CD4-positive, alpha-beta memory T cell (primary cell): ENCODE data around the gene ZMPSTE24. TPM values are rescaled to one million over a fixed set of nuclear protein-coding genes. Genes with fewer than 3 reads are reported as not detected.
"Not testable (repeated sequence)": the region's sequence is repeated elsewhere in the genome, so short reads cannot be mapped to it uniquely, and the experiment has no call there.

Experiments
- CTCF ChIA-PET: fragments of 350-600 bp; sonication (Branson Sonifier 250); formaldehyde crosslinking; loops from one replicate; lab custom pipeline; 2021; ENCODE audit warnings: inconsistent platforms; ENCODE audit not compliant: partially characterized antibody; lab: Charles Lee
- POLR2A ChIA-PET: fragments of 350-600 bp; sonication (Branson Sonifier 250); formaldehyde crosslinking; loops from one replicate; lab custom pipeline; 2021; ENCODE audit not compliant: partially characterized antibody; lab: Charles Lee
- DNase-seq, 5 donors: peaks; one replicate each; pipeline versions ENCODE4 v3.0.0 to v3.0.0-alpha.2; 2020 to 2022; ENCODE audit warnings: mixed read lengths in 1 of 5
- H3K27ac ChIP-seq: one replicate; pipeline ENCODE4 v1.7.0; 2013; ENCODE audit warnings: low read depth, low read length
- H3K27me3 ChIP-seq: 2 replicates; pipeline ENCODE4 v1.7.0; 2013; ENCODE audit warnings: mild to moderate bottlenecking, low read length, moderate library complexity; ENCODE audit not compliant: insufficient read depth
- H3K36me3 ChIP-seq: 2 replicates; pipeline ENCODE4 v1.7.0; 2013; ENCODE audit warnings: mild to moderate bottlenecking, low read length, moderate library complexity; ENCODE audit not compliant: insufficient read depth
- H3K4me1 ChIP-seq: 2 replicates; pipeline ENCODE4 v1.7.0; 2013; ENCODE audit warnings: mild to moderate bottlenecking, low read length, moderate library complexity; ENCODE audit not compliant: insufficient read depth
- H3K4me3 ChIP-seq, 2 donors: one replicate each; pipeline ENCODE4 v1.7.0; 2013; ENCODE audit warnings: low read length in 2 of 2, mild to moderate bottlenecking in 1 of 2
- H3K9me3 ChIP-seq, 2 donors: one replicate each; pipeline ENCODE4 v1.7.0; 2013; ENCODE audit warnings: low read length in 2 of 2, control low read depth in 1 of 2; ENCODE audit not compliant: control insufficient read depth in 1 of 2
- H3K27ac Mint-ChIP-seq, 7 donors: one replicate each; pipeline ENCODE4 v1.8.0; 2020 to 2021; ENCODE audit warnings: mixed read lengths in 7 of 7, mild to moderate bottlenecking in 6 of 7, inconsistent platforms in 3 of 7, moderate library complexity in 3 of 7
- H3K27me3 Mint-ChIP-seq, 2 donors: one replicate each; pipeline ENCODE4 v1.8.0; 2020 to 2021; ENCODE audit warnings: mixed read lengths in 2 of 2
- H3K36me3 Mint-ChIP-seq, 2 donors: one replicate each; pipeline ENCODE4 v1.8.0; 2020 to 2021; ENCODE audit warnings: mixed read lengths in 2 of 2, inconsistent platforms in 1 of 2, mild to moderate bottlenecking in 1 of 2
- H3K4me1 Mint-ChIP-seq, 4 donors: one replicate each; pipeline ENCODE4 v1.8.0; 2020 to 2021; ENCODE audit warnings: mixed read lengths in 4 of 4, mild to moderate bottlenecking in 1 of 4
- H3K4me3 Mint-ChIP-seq, 8 donors: one replicate each; pipeline ENCODE4 v1.8.0; 2020 to 2021; ENCODE audit warnings: mixed read lengths in 8 of 8, mild to moderate bottlenecking in 7 of 8, moderate library complexity in 6 of 8, inconsistent platforms in 3 of 8
- H3K9me3 Mint-ChIP-seq, 8 donors: one replicate each; pipeline ENCODE4 v1.8.0; 2020 to 2021; ENCODE audit warnings: mixed read lengths in 8 of 8, mild to moderate bottlenecking in 5 of 8, inconsistent platforms in 3 of 8, moderate library complexity in 1 of 8
- intact Hi-C: fragments of 100-400 bp; cut with micrococcal nuclease; formaldehyde crosslinking; loops from one replicate; pipeline ENCODE4 v1.15.1; 2023
- polyA plus RNA-seq, 2 donors: library from polyadenylated mRNA; unstranded; fragments of 300-500 nt; fragmentation: Illumina TruSeq; gene quantifications; one replicate each; pipeline ENCODE4 v1.2.3, GENCODE V29; 2021
- total RNA-seq, 2 experiments: library from RNA; stranded (reverse); gene quantifications; one replicate each; pipeline ENCODE4 v1.2.3, GENCODE V29; 2021

The ZMPSTE24 gene
- total and polyA plus RNA-seq, 4 experiments from 2014 or later = 19.7 to 44.1 (median 24.0) TPM

- DNase-seq = peak; percentile 56 to 72 (median 58)
- Histone ChIP-seq H3K36me3 (no peaks in the 10 kb centered on the region), H3K4me1 (peaks cover 42% of the 10 kb centered on the region), H3K27ac (no peak within 1 kb of the TSS), H3K9me3 (no peaks in the 10 kb centered on the region), H3K4me3 (peak within 1 kb of the TSS; percentile 65 to 74), H3K27me3 (no peaks in the 10 kb centered on the region)
- intact Hi-C loops = loop anchor here (1.0 kb wide), 1 partner anchor 88 kb away; no protein-coding TSS in a partner anchor
- Mint-ChIP-seq H3K9me3 (no peaks in the 10 kb centered on the region), H3K36me3 (no peaks in the 10 kb centered on the region), H3K27me3 (peaks cover 10 to 18% of the 10 kb centered on the region in 2 donors), H3K27ac (peak within 1 kb of the TSS in 3 of 7 donors; percentile 7 to 83 (median 72)), H3K4me1 (peaks cover 14 to 60% (median 34%) of the 10 kb centered on the region in 4 donors), H3K4me3 (peak within 1 kb of the TSS; percentile 79 to 95 (median 87))
- ChIA-PET CTCF (interaction anchor here (0.7 to 6.1 kb wide), 13 partner anchors 17 to 173 kb away, joined by 3 to 62 read pairs (median 11); partner anchors contain the start of gene SMAP2), POLR2A (interaction anchor here (0.6 to 2.8 kb wide), 11 partner anchors 9 to 517 kb away, joined by 3 to 11 read pairs (median 4); partner anchors contain the start of genes RLF and SMAP2)
Observed at GRCh38 chr1:40316595-40317393, 58.8 kb downstream of the ZMPSTE24 start, which contains the start of gene COL9A2. TSS of gene COL9A2 (minus strand) at chr1:40317286. CDS start at chr1:40317197, 89 bp downstream.

GRCh38 chr1:40317394-40318074 lies 59.5 kb downstream of the ZMPSTE24 start:
- Histone ChIP-seq H3K27me3 (no peaks in the 10 kb centered on the region), H3K9me3 (no peaks in the 10 kb centered on the region), H3K4me3 (peak overlapping the region in 1 of 2 donors; percentile 74), H3K27ac (no peak overlapping the region), H3K4me1 (peaks cover 34% of the 10 kb centered on the region), H3K36me3 (no peaks in the 10 kb centered on the region)
- ChIA-PET POLR2A (interaction anchor here (0.8 to 1.3 kb wide), 2 partner anchors 60 to 164 kb away, joined by 4 to 6 read pairs; partner anchors contain the start of gene ZMPSTE24), CTCF (interaction anchor here (0.7 to 6.1 kb wide), 8 partner anchors 20 to 174 kb away, joined by 3 to 62 read pairs (median 18); no protein-coding TSS in a partner anchor)
- Mint-ChIP-seq H3K4me3 (peak overlapping the region; percentile 63 to 86 (median 72)), H3K27me3 (peaks cover 10 to 18% of the 10 kb centered on the region in 2 donors), H3K4me1 (peaks cover 14 to 52% (median 30%) of the 10 kb centered on the region in 4 donors), H3K27ac (no peak overlapping the region), H3K9me3 (no peaks in the 10 kb centered on the region), H3K36me3 (no peaks in the 10 kb centered on the region)
- intact Hi-C loops = no loop called here
- no peak for DNase-seq

GRCh38 chr1:40318476-40318875 lies 60.4 kb downstream of the ZMPSTE24 start:
- CTCF ChIA-PET = interaction anchor here (0.8 to 6.1 kb wide), 5 partner anchors 19 to 175 kb away, joined by 3 to 62 read pairs (median 8); no protein-coding TSS in a partner anchor
- Mint-ChIP-seq H3K4me3 (peak overlapping the region in 2 of 8 donors; percentile 4 to 22), H3K4me1 (peaks cover 13 to 43% (median 25%) of the 10 kb centered on the region in 4 donors), H3K9me3 (no peaks in the 10 kb centered on the region), H3K27me3 (peaks cover 10 to 18% of the 10 kb centered on the region in 2 donors), H3K27ac (peak overlapping the region in 1 of 7 donors; percentile 7), H3K36me3 (no peaks in the 10 kb centered on the region)
- peaks cover 25% of the 10 kb centered on the region for H3K4me1 ChIP-seq
- H3K9me3 ChIP-seq = no peaks in the 10 kb centered on the region
- no peaks in the 10 kb centered on the region for H3K27me3 ChIP-seq
- intact Hi-C loops = no loop called here
- no peak for DNase-seq
- POLR2A ChIA-PET = no interaction called here
- H3K27ac ChIP-seq = no peak overlapping the region
- no peak overlapping the region for H3K4me3 ChIP-seq
- no peaks in the 10 kb centered on the region for H3K36me3 ChIP-seq

- H3K9me3 ChIP-seq = no peaks in the 10 kb centered on the region
- peak overlapping the region in 2 of 8 donors; percentile 46 to 74 for H3K4me3 Mint-ChIP-seq
- no peak overlapping the region for H3K27ac ChIP-seq
- H3K9me3 Mint-ChIP-seq = no peaks in the 10 kb centered on the region
- no peaks in the 10 kb centered on the region for H3K36me3 ChIP-seq
- intact Hi-C loops = no loop called here
- peaks cover 23% of the 10 kb centered on the region for H3K4me1 ChIP-seq
- peaks cover 13 to 38% (median 22%) of the 10 kb centered on the region in 4 donors for H3K4me1 Mint-ChIP-seq
- peaks cover 10 to 18% of the 10 kb centered on the region in 2 donors for H3K27me3 Mint-ChIP-seq
- DNase-seq = no peak
- ChIA-PET POLR2A (no interaction called here), CTCF (interaction anchor here (0.8 to 6.1 kb wide), 4 partner anchors 18 to 175 kb away, joined by 3 to 62 read pairs (median 34); no protein-coding TSS in a partner anchor)
- H3K27ac Mint-ChIP-seq = peak overlapping the region in 1 of 7 donors; percentile 14
- no peaks in the 10 kb centered on the region for H3K36me3 Mint-ChIP-seq
- H3K27me3 ChIP-seq = no peaks in the 10 kb centered on the region
- no peak overlapping the region for H3K4me3 ChIP-seq
Observed at GRCh38 chr1:40318970-40319621, 61.1 kb downstream of the ZMPSTE24 start.

GRCh38 chr1:40331403-40331802 lies 73.4 kb downstream of the ZMPSTE24 start:
- H3K27ac ChIP-seq, intact Hi-C loops, DNase-seq, H3K4me1 Mint-ChIP-seq, CTCF ChIA-PET, POLR2A ChIA-PET, H3K36me3 ChIP-seq, H3K9me3 ChIP-seq, H3K4me3 ChIP-seq, H3K27ac Mint-ChIP-seq, H3K27me3 Mint-ChIP-seq, H3K36me3 Mint-ChIP-seq, H3K4me1 ChIP-seq, H3K27me3 ChIP-seq, H3K4me3 Mint-ChIP-seq, H3K9me3 Mint-ChIP-seq: not testable (repeated sequence)

- ChIA-PET POLR2A (no interaction called here), CTCF (no interaction called here)
- Mint-ChIP-seq H3K27me3 (no peaks in the 10 kb centered on the region), H3K36me3 (no peaks in the 10 kb centered on the region), H3K4me1 (no peaks in the 10 kb centered on the region), H3K27ac (no peak overlapping the region), H3K4me3 (no peak overlapping the region), H3K9me3 (peaks cover 0 to 7% (median 0%) of the 10 kb centered on the region in 8 donors)
- Histone ChIP-seq H3K27ac (no peak overlapping the region), H3K36me3 (no peaks in the 10 kb centered on the region), H3K27me3 (no peaks in the 10 kb centered on the region), H3K4me3 (no peak overlapping the region), H3K9me3 (no peaks in the 10 kb centered on the region), H3K4me1 (no peaks in the 10 kb centered on the region)
- DNase-seq = no peak
- intact Hi-C loops = no loop called here
Observed at GRCh38 chr1:40332695-40333094, 74.7 kb downstream of the ZMPSTE24 start.
